Right lobe of liver (tissue), 6 donors: ENCODE results near the gene GALNT12. TPM values are rescaled to one million over a fixed set of nuclear protein-coding genes. Genes with fewer than 3 reads are reported as not detected.

Experiments
- ATAC-seq, 4 donors: fragments of 200-7000 bp; cut with Tn5 transposase; one replicate each; pipeline ENCODE4 v1.9.1; 2020; ENCODE audit warnings: mild to moderate bottlenecking in 4 of 4, moderate library complexity in 4 of 4
- DNase-seq, 3 donors: peaks; one replicate each; pipeline ENCODE4 v3.0.0-alpha.2; 2020
- H3K27ac ChIP-seq, 3 donors: fragments of 200-600 bp; one replicate each; pipeline ENCODE4 v1.8.0; 2022
- H3K27me3 ChIP-seq, 2 donors: fragments of 200-600 bp; one replicate each; pipeline ENCODE4 v1.8.0; 2022
- H3K36me3 ChIP-seq, 4 donors: fragments of 200-600 bp; sonication (generic) in 1 of 4; one replicate each; pipeline versions ENCODE4 v1.5.1 to v1.8.0; 2017 to 2022; ENCODE audit warnings: control low read depth in 1 of 4
- H3K4me1 ChIP-seq, 4 donors: fragments of 200-600 bp; sonication (generic) in 1 of 4; one replicate each; pipeline versions ENCODE4 v1.5.1 to v1.8.0; 2017 to 2022; ENCODE audit warnings: control low read depth in 1 of 4
- H3K4me3 ChIP-seq, 3 donors: fragments of 200-600 bp; one replicate each; pipeline ENCODE4 v1.8.0; 2022
- H3K9me3 ChIP-seq, 4 donors: fragments of 200-600 bp; sonication (generic) in 1 of 4; one replicate each; pipeline versions ENCODE4 v1.5.1 to v1.8.0; 2017 to 2022; ENCODE audit warnings: control low read depth in 1 of 4
- POLR2A ChIP-seq: fragments of 450-650 bp; IDR thresholded peaks from one replicate; pipeline ENCODE4 v1.6.1; 2017; ENCODE audit warnings: antibody characterized with exemption, mild to moderate bottlenecking
- WGBS: methylation state at CpG from one replicate; pipeline ENCODE4 v1.1.6; 2018; ENCODE audit warnings: low coverage, low lambda C conversion rate; ENCODE audit not compliant: insufficient coverage; ENCODE audit errors: missing lambda C conversion rate; 5-methylcytosine and 5-hydroxymethylcytosine counted together
- intact Hi-C, 2 donors: fragments of 100-400 bp; cut with DNase I; formaldehyde crosslinking; loops; one replicate each; pipeline versions ENCODE4 v1.11.2 to v1.14.1; 2022
- total RNA-seq, 6 experiments: library from RNA; depleted of rRNA in 2 of 6; stranded (reverse); fragments of >200 nt in 2 of 6; fragmentation: NEBNext Ultra II Directional in 3 of 6; extraction: Animal tissue kit (Norgen Biotek cat#: 25700) in 3 of 6; gene quantifications; one replicate each; pipeline versions ENCODE4 v1.1.0 to v1.2.4, GENCODE V29; 2016 to 2023
- TF ChIP-seq, protein P1 (sequence below), 4 donors: fragments of 200-600 bp in 3 of 4; fragments of 450-650 bp in 1 of 4; IDR thresholded peaks; one replicate each; pipeline versions ENCODE4 v1.5.1 to v1.8.0; 2016 to 2022; ENCODE audit warnings: antibody characterized with exemption in 4 of 4, mild to moderate bottlenecking in 2 of 4
- donor health status: DM: no; HTN: yes; CAD: no.
- donor health status: DM: no; HTN: no; CAD: no.
- donor health status: DM: no; HTN: no; CAD: no.
- donor health status: DM: no; HTN: yes; CAD: no.
- donor health status: DM: no; HTN: yes; CAD: no.

Gene GALNT12
- total RNA-seq, 6 experiments from 2014 or later = 0.06 to 1.1 (median 0.30) TPM; not detected in 1

DNA sequence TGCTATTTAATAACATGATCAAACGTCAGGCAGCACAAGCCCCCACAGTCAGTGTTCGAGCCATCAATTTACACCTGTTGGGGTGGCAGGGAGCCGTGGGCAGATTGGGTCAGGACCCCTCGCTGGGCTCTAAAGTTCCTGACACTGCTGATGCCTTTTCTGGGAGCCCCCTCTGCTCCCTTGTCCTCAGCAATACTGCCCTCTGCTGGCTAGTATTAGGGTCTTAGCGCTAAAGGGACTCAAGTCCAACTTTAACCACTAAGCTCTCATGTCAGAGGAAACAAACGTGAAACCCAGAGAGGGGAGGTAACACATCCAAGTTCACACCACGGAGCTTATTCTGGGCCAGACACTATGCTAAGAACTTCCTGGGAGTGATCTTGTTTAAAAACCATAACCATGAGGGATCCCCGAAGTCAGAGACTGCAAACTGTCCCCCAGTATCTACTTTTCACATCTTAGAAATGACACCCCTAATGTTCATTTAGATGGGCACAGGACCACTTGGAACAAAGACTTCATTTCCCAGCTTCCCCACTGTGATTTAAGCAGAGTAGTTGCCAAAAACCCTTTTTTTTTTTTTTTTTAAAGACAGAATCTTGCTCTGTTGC, 31.5 kb upstream of the GALNT12 start:
- no peaks in the 10 kb centered on the region for H3K9me3 ChIP-seq
- no peaks in the 10 kb centered on the region for H3K27me3 ChIP-seq
- TF ChIP-seq POLR2A = no peak
- TF ChIP-seq, protein P1, sequence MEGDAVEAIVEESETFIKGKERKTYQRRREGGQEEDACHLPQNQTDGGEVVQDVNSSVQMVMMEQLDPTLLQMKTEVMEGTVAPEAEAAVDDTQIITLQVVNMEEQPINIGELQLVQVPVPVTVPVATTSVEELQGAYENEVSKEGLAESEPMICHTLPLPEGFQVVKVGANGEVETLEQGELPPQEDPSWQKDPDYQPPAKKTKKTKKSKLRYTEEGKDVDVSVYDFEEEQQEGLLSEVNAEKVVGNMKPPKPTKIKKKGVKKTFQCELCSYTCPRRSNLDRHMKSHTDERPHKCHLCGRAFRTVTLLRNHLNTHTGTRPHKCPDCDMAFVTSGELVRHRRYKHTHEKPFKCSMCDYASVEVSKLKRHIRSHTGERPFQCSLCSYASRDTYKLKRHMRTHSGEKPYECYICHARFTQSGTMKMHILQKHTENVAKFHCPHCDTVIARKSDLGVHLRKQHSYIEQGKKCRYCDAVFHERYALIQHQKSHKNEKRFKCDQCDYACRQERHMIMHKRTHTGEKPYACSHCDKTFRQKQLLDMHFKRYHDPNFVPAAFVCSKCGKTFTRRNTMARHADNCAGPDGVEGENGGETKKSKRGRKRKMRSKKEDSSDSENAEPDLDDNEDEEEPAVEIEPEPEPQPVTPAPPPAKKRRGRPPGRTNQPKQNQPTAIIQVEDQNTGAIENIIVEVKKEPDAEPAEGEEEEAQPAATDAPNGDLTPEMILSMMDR (IDR thresholded peaks at IDR 0.05) = peak; percentile 53 to 70 (median 66)
- peaks cover 0 to 6% (median 0%) of the 10 kb centered on the region in 4 donors for H3K36me3 ChIP-seq
- 34% methylated on average over 6 of the region's 8 CpGs for WGBS
- no peak overlapping the region for H3K27ac ChIP-seq
- ATAC-seq (peak; percentile 48 to 69 (median 60)), DNase-seq (no peak)
- H3K4me1 ChIP-seq = no peaks in the 10 kb centered on the region
- no peak overlapping the region for H3K4me3 ChIP-seq
- intact Hi-C loops = loop anchor here (5.0 to 10.0 kb wide), 2 partner anchors 459 to 461 kb away; no protein-coding TSS in a partner anchor

DNA sequence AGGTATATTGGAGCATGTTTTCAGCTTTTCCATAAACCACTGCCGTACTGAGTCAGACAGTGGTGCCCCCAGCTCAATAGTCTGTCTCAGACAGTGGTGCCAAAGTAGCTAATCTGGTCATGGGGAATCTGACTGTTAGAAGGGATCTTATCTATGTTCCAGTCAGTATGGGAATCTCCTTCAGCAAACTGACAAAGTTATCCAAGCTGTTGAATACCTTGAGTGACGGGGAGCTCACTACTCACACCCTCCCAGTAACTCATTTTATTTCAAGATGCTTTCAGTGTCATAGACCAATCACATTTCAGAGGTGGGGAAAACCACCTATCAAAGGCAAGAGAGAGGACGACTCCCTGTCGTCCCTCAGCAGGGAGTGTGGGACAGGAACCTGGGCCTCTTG, 29.9 kb upstream of the GALNT12 start:
- 95% methylated on average over 4 of the region's 4 CpGs for WGBS
- no peaks in the 10 kb centered on the region for H3K9me3 ChIP-seq
- no peak overlapping the region for H3K4me3 ChIP-seq
- H3K27ac ChIP-seq = no peak overlapping the region
- H3K4me1 ChIP-seq = no peaks in the 10 kb centered on the region
- TF ChIP-seq POLR2A = no peak
- TF ChIP-seq, protein P1 (IDR thresholded peaks at IDR 0.05) = no peak
- intact Hi-C loops = loop anchor here (5.0 to 10.0 kb wide), 2 partner anchors 460 to 463 kb away; no protein-coding TSS in a partner anchor
- H3K36me3 ChIP-seq = peaks cover 0 to 6% (median 0%) of the 10 kb centered on the region in 4 donors
- DNase-seq (no peak), ATAC-seq (no peak)
- H3K27me3 ChIP-seq = no peaks in the 10 kb centered on the region

DNA sequence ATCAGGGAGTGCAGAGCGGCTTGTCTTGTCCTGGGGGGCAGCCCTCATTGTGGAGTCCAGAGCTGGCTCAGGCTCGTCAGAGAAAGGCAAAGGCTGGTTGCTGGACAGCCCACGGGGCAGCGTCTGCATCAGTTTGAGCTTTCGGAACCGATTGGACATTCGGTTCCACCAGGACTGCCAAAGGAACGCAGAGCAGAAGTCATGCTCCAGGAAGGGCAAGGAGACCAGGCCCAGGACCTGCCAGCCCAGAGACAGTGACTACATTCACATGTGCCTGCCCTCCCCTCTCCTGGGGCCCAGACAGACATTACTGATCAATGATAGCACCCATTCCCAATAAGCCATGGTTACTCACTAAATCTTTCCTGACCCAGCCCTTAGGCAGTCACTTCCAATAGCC, 29.2 kb upstream of the GALNT12 start:
- WGBS = 88% methylated on average over 3 of the region's 8 CpGs
- intact Hi-C loops = loop anchor here (5.0 to 10.0 kb wide), 2 partner anchors 461 to 463 kb away; no protein-coding TSS in a partner anchor
- DNase-seq = no peak

DNA sequence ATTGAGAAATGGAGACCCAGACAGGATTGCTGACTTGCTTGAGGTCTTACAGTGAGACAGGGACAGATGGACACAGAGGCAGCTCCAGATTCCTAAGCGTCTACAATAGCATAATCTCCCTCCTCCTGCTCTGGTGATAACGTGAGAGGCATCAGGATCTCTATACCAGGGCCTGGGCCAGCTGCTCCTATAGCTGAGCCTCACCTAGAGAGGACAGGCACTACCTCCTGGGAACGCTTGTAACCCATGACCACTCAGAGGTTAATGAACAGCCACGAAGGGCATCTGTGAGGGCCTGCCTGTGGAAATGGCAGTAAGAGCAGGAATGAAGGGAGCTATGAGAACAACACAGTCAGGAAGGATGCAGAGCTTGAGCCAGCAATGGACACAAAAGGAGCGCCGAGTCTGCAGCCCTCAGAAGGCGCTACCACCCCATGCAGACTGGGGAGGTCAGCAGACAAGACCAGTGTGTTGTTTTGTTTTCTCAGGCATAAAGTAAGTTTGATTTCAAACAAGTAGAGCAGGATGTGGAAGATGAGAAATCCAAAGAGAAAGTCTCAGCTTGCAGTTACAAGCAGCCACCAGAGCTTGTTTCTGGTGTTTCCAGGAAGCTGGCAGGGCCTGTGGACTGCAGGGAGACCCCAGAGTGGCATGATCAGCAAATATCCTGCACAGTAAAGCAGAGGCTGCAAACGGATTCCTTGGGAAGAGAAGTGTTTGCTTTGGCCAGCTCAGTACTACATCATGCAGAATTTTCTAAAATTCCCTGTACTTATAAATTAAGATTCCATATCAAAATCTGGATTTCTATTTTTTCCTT, 28.5 kb upstream of the GALNT12 start:
- 52% methylated on average over 8 of the region's 8 CpGs for WGBS
- TF ChIP-seq, protein P1 (IDR thresholded peaks at IDR 0.05) = no peak
- no peaks in the 10 kb centered on the region for H3K36me3 ChIP-seq
- H3K4me1 ChIP-seq = no peaks in the 10 kb centered on the region
- H3K27ac ChIP-seq = no peak overlapping the region
- intact Hi-C loops = loop anchor here (5.0 to 10.0 kb wide), 2 partner anchors 462 to 464 kb away; no protein-coding TSS in a partner anchor
- H3K4me3 ChIP-seq = no peak overlapping the region
- peak in 1 of 4 donors; percentile 22 for ATAC-seq
- no peaks in the 10 kb centered on the region for H3K27me3 ChIP-seq
- no peaks in the 10 kb centered on the region for H3K9me3 ChIP-seq
- DNase-seq = no peak

More for the DNA sequence above, 29.2 kb upstream of the GALNT12 start:
- Histone ChIP-seq H3K9me3 (no peaks in the 10 kb centered on the region), H3K27me3 (no peaks in the 10 kb centered on the region), H3K27ac (no peak overlapping the region), H3K36me3 (peaks cover 0 to 2% (median 0%) of the 10 kb centered on the region in 4 donors), H3K4me1 (no peaks in the 10 kb centered on the region), H3K4me3 (no peak overlapping the region)
- ATAC-seq = no peak
- TF ChIP-seq POLR2A = no peak
- TF ChIP-seq, protein P1 (IDR thresholded peaks at IDR 0.05) = no peak
